Measurements from ENCODE around the gene ARSI.

DNA sequence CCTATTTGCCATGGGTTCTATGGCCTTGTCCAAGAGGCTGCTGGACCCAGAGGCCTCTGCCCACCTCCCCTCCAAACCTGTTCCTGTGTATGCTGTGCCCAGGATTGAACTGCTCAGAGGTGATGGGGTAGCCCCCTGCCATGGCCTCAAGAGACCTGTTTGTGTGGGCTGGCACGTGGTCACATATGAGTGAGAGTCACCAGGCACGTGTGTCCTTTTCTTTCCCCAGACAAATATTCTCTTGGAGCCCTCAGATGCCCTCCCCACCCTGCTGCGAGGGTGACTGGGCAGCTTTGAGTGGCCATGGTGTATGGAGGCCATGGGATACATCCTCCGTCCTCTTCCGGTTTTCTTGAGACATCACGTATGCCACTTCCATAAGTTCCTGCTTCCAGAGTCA, 43.9 kb upstream of the ARSI start:
- TF ChIP-seq, protein P1, sequence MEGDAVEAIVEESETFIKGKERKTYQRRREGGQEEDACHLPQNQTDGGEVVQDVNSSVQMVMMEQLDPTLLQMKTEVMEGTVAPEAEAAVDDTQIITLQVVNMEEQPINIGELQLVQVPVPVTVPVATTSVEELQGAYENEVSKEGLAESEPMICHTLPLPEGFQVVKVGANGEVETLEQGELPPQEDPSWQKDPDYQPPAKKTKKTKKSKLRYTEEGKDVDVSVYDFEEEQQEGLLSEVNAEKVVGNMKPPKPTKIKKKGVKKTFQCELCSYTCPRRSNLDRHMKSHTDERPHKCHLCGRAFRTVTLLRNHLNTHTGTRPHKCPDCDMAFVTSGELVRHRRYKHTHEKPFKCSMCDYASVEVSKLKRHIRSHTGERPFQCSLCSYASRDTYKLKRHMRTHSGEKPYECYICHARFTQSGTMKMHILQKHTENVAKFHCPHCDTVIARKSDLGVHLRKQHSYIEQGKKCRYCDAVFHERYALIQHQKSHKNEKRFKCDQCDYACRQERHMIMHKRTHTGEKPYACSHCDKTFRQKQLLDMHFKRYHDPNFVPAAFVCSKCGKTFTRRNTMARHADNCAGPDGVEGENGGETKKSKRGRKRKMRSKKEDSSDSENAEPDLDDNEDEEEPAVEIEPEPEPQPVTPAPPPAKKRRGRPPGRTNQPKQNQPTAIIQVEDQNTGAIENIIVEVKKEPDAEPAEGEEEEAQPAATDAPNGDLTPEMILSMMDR (IDR thresholded peaks at IDR 0.05; ENCODE audit: low read depth, low read length, missing input control), result no peak
- TF ChIP-seq, protein P2, sequence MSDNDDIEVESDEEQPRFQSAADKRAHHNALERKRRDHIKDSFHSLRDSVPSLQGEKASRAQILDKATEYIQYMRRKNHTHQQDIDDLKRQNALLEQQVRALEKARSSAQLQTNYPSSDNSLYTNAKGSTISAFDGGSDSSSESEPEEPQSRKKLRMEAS (IDR thresholded peaks at IDR 0.05), result no peak

Data from liver (tissue), 2 donors.